Naive thymus-derived CD8-positive, alpha-beta T cell (primary cell): Measurements from ENCODE around the gene KYAT1. TPM values are rescaled to one million over a fixed set of nuclear protein-coding genes. Genes with fewer than 3 reads are reported as not detected.

Experiments
- ATAC-seq, 2 donors: fragments of 150-1000 bp; cut with Tn5 transposase in 1 of 2; sonication (Bioruptor Pico), chemical (Tn5 transposase) in 1 of 2; 1 replicate in 1 of 2; 2 replicates in 1 of 2; pipeline ENCODE4 v1.10.0; 2021; ENCODE audit warnings: mild to moderate bottlenecking in 2 of 2, moderate library complexity in 2 of 2
- POLR2A ChIA-PET: fragments of 350-600 bp; sonication (Branson Sonifier 250); formaldehyde crosslinking; loops from one replicate; lab custom pipeline; 2021; ENCODE audit warnings: antibody characterized with exemption; lab: Charles Lee
- DNase-seq, 10 donors: peaks; one replicate each; pipeline versions ENCODE4 v3.0.0 to v3.0.0-alpha.2; 2020 to 2022
- H3K27ac Mint-ChIP-seq, 10 donors: one replicate each; pipeline ENCODE4 v1.8.0; 2020 to 2022; ENCODE audit warnings: mild to moderate bottlenecking in 10 of 10, mixed read lengths in 10 of 10, moderate library complexity in 4 of 10, inconsistent platforms in 1 of 10
- H3K27me3 Mint-ChIP-seq, 5 donors: one replicate each; pipeline ENCODE4 v1.8.0; 2021 to 2022; ENCODE audit warnings: mixed read lengths in 5 of 5
- H3K36me3 Mint-ChIP-seq, 3 donors: one replicate each; pipeline ENCODE4 v1.8.0; 2020 to 2022; ENCODE audit warnings: mixed read lengths in 3 of 3, mild to moderate bottlenecking in 2 of 3, inconsistent platforms in 1 of 3
- H3K4me1 Mint-ChIP-seq, 4 donors: one replicate each; pipeline ENCODE4 v1.8.0; 2021 to 2022; ENCODE audit warnings: mixed read lengths in 4 of 4
- H3K4me3 Mint-ChIP-seq, 10 donors: one replicate each; pipeline ENCODE4 v1.8.0; 2020 to 2022; ENCODE audit warnings: mild to moderate bottlenecking in 10 of 10, mixed read lengths in 10 of 10, moderate library complexity in 6 of 10, inconsistent platforms in 1 of 10
- H3K9me3 Mint-ChIP-seq, 9 donors: one replicate each; pipeline ENCODE4 v1.8.0; 2020 to 2022; ENCODE audit warnings: mixed read lengths in 9 of 9, mild to moderate bottlenecking in 3 of 9, inconsistent platforms in 1 of 9, moderate library complexity in 1 of 9
- polyA plus RNA-seq, 3 donors: library from polyadenylated mRNA; unstranded; fragments of 300-500 nt; fragmentation: Illumina TruSeq; gene quantifications; one replicate each; pipeline ENCODE4 v1.2.3, GENCODE V29; 2021
- total RNA-seq, 8 experiments: library from RNA in 2 of 8; stranded (reverse) in 2 of 8; gene quantifications; one replicate each; pipeline ENCODE4 v1.2.3 and lab custom pipeline; 2021 to 2026

Gene KYAT1
- total and polyA plus RNA-seq, 5 experiments from 2014 or later = 9.3 to 15.9 (median 10.8) TPM

DNA sequence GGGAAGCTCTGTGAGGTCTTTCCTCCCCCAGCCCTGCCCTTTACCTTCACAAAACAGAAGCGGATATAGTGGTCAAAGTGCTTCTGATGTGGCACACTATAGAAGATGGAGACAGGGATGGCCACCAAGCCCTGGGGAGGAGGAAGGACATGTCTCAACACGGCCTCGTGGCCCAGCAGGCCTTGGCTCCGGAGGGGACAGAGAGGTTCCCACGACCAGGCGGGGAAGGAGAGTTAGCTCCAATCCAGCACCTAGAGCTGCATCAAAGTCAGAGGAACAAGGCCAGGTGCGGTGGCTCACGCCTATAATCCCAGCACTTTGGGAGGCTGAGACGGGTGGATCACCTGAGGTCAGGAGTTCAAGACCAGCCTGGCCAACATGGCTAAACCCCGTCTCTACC lies 48.1 kb downstream of the KYAT1 start:
- no peaks in the 10 kb centered on the region for H3K9me3 Mint-ChIP-seq
- ATAC-seq (no peak), DNase-seq (no peak)
- peaks cover 0 to 15% (median 3%) of the 10 kb centered on the region in 3 donors for H3K36me3 Mint-ChIP-seq
- POLR2A ChIA-PET = interaction anchor here (0.5 kb wide), 1 partner anchor 58 kb away, joined by 4 read pairs; no protein-coding TSS in a partner anchor
- H3K27ac Mint-ChIP-seq = no peak overlapping the region
- no peaks in the 10 kb centered on the region for H3K27me3 Mint-ChIP-seq
- peaks cover 5 to 17% (median 14%) of the 10 kb centered on the region in 4 donors for H3K4me1 Mint-ChIP-seq
- no peak overlapping the region for H3K4me3 Mint-ChIP-seq

DNA sequence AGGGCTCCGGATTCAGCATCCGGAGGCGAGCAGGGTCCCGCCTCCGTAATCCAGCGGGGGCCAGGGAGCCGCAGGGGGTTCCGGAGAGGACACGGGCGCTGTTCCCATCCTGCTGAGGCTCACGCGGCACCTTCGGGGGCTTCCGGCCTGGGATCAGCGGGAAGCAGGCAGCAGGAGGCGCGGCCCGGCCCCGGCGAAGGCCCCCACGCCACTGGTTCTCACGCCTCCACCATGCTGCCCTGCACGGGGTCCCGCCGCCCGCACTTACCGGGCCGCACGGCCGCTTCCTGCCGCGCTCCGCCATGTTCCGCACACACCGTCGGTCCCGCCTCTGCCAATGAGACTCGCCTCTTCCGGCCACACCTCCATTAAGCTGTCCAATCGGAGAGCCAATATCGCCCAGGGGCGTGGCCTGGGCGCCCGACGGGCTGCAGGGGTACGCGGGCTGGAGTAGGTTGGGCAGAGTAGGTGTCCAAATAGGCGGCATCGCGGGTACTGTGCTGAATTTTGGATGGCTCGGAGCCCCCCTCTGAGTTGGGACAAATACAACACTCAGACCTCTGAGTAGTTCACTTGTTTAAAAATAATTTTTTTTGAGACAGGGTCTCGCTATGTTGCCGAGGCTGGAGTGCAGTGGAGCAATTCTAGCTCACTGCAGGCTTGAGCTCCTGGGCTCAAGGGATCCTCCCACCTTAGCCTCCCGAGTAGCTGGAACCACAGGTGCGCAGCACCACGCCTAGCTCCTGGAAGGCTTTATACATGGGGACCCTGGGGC lies 52.1 kb downstream of the KYAT1 start, which contains the start of gene SPOUT1:
TSS of gene SPOUT1 (minus strand) at position 318 of the 775 bp plus-strand sequence. CDS start at position 304, 14 bp downstream.
- peak; percentile 87 to 96 (median 92) for DNase-seq
- peak within 1 kb of the TSS; percentile 84 to 96 (median 94) for H3K4me3 Mint-ChIP-seq
- ATAC-seq = peak; percentile 95 to 99
- peaks cover 11 to 32% (median 26%) of the 10 kb centered on the region in 4 donors for H3K4me1 Mint-ChIP-seq
- peak within 1 kb of the TSS; percentile 86 to 98 (median 94) for H3K27ac Mint-ChIP-seq
- no peaks in the 10 kb centered on the region for H3K27me3 Mint-ChIP-seq
- POLR2A ChIA-PET = interaction anchor here (0.6 to 1.9 kb wide), 15 partner anchors 10 to 972 kb away, joined by 3 to 38 read pairs (median 4); partner anchors contain the start of genes DYNC2I2, ENDOG, SH3GLB2 and URM1
- no peaks in the 10 kb centered on the region for H3K9me3 Mint-ChIP-seq
- H3K36me3 Mint-ChIP-seq = peaks cover 0 to 29% (median 0%) of the 10 kb centered on the region in 3 donors

DNA sequence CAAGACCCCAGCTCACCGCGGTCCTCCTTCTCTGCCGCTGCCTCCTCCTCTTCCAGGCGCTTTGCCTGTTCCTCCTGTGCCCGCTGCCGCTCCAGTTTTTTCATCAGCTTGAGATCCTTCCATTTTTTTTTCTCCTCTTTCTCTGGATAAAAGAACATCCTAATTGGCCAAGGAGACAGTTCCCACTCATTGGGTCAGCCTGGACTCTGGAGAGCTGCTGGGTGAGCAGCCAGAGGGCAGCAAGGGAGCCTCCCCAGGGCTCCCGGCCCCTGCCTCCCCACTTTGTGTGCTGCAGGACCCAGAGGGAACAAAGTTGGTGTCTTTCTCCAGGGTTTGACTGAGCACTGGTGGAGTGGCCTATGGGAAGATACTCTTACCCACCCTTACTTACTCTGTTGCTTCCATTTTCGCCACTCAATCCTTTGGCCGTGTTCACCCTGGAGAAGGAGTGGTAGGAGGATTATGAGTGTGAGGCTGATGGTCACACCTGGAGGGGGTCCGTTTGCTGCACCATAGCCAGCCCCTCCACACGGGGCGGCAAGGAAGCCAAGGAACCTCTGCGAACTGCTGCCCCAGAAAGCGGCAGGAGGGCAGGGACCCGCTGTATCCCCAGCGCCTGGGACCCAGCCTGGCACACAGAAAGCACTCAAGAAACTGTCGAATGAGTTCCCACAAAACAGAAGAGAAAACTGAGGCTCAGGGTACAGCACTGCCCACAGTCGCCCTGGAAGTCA lies 52.9 kb downstream of the KYAT1 start:
- H3K27me3 Mint-ChIP-seq = no peaks in the 10 kb centered on the region
- peaks cover 11 to 32% (median 28%) of the 10 kb centered on the region in 4 donors for H3K4me1 Mint-ChIP-seq
- H3K9me3 Mint-ChIP-seq = no peaks in the 10 kb centered on the region
- no peak for ATAC-seq
- H3K4me3 Mint-ChIP-seq = peak overlapping the region; percentile 84 to 96 (median 94)
- peaks cover 0 to 31% (median 0%) of the 10 kb centered on the region in 3 donors for H3K36me3 Mint-ChIP-seq
- peak overlapping the region; percentile 79 to 96 (median 94) for H3K27ac Mint-ChIP-seq
- no peak for DNase-seq
- POLR2A ChIA-PET = interaction anchor here (1.0 to 3.0 kb wide), 11 partner anchors 10 to 524 kb away, joined by 3 to 38 read pairs (median 4); partner anchors contain the start of genes DYNC2I2, ENDOG, SH3GLB2 and URM1

DNA sequence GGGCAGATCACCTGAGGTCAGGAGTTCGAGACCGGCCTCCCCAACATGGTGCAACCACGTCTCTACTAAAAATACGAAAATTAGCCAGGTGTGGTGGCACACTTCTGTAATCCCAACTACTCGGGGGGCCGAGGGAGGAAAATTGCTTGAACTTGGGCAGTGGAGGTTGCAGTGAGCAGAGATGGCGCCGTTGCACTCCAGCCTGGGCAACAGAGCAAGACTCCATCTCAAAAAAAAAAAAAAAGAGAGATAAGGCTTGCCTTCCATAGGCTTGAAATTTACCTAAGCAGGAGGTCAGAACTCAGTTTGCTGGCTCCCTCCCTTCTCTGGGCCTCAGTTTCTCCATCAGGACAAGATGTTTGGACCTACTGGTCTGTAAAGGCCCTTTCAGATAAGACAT lies 53.5 kb downstream of the KYAT1 start:
- POLR2A ChIA-PET = interaction anchor here (1.2 to 3.0 kb wide), 2 partner anchors 10 to 457 kb away, joined by 3 to 19 read pairs; partner anchors contain the start of genes ENDOG and URM1
- peak overlapping the region; percentile 71 to 96 (median 94) for H3K27ac Mint-ChIP-seq
- no peaks in the 10 kb centered on the region for H3K9me3 Mint-ChIP-seq
- H3K4me1 Mint-ChIP-seq = peaks cover 11 to 32% (median 28%) of the 10 kb centered on the region in 4 donors
- H3K27me3 Mint-ChIP-seq = no peaks in the 10 kb centered on the region
- H3K36me3 Mint-ChIP-seq = peaks cover 0 to 34% (median 0%) of the 10 kb centered on the region in 3 donors
- no peak for DNase-seq
- no peak for ATAC-seq
- H3K4me3 Mint-ChIP-seq = peak overlapping the region; percentile 84 to 96 (median 94)

DNA sequence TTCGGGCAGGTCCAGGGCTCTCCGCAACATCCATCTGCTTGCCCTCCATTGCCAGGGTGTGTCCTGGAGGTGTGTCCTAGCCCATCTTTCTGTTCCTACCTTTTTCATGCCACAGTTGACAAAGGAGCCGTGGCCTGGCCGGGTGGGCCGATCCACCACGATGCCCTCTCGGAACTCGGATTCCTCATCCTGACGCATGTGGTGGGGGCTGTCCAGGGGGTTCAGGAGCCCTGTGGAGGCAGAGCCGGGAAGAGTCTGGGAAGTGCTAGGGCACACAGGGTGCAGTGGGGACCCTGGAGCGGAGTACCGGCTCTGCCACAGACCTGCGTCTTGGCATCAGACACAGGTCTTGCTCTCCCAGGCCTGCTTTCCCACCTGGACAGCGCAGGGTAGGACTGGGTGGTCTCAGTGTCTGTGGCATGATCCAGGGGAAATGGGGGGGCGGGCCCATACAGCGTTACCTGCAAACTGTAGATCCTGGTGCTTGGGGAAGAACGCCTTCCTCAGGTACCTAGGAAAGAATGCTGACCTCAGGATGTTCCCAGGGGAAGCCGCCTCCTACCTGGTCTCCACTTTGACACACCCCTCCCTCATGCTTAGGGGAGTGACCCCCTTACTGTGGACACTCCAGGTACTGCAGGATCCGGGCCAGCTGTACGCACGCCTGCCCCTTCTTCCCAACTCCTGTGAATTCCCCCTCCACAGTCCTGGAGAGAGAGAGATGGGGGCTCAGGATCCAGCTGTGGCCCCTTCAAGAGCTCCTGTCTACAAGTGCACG lies 55.6 kb downstream of the KYAT1 start:
- H3K4me1 Mint-ChIP-seq = peaks cover 16 to 37% (median 32%) of the 10 kb centered on the region in 4 donors
- H3K36me3 Mint-ChIP-seq = peaks cover 0 to 45% (median 3%) of the 10 kb centered on the region in 3 donors
- no peaks in the 10 kb centered on the region for H3K27me3 Mint-ChIP-seq
- no peak for DNase-seq
- POLR2A ChIA-PET = interaction anchor here (3.0 kb wide), 1 partner anchor 8 kb away, joined by 19 read pairs; the partner anchor contains the start of gene ENDOG
- no peak for ATAC-seq
- no peaks in the 10 kb centered on the region for H3K9me3 Mint-ChIP-seq
- peak overlapping the region in 1 of 10 donors; percentile 66 for H3K4me3 Mint-ChIP-seq
- peak overlapping the region in 2 of 10 donors; percentile 11 to 51 for H3K27ac Mint-ChIP-seq

DNA sequence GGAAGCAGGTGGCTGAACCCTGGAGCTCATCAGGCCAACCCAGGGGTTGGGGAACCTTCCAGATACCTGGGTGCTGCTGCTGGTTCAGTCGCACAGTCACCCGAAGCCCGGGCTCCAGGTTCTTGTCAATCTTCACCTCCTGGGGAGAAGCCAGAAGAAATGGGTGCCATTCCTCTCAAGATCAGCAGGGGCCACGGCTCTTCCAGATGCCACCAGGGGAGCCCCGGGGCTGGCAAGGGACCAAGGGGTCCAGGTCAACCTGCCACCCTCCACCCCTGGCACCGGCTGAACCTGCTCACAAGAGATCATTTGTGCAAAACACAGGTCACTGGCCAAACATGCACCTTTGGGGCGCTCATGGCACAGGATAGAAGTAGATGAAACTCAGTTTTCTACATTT lies 56.8 kb downstream of the KYAT1 start:
- Mint-ChIP-seq H3K27me3 (no peaks in the 10 kb centered on the region), H3K27ac (peak overlapping the region in 1 of 10 donors; percentile 45)

DNA sequence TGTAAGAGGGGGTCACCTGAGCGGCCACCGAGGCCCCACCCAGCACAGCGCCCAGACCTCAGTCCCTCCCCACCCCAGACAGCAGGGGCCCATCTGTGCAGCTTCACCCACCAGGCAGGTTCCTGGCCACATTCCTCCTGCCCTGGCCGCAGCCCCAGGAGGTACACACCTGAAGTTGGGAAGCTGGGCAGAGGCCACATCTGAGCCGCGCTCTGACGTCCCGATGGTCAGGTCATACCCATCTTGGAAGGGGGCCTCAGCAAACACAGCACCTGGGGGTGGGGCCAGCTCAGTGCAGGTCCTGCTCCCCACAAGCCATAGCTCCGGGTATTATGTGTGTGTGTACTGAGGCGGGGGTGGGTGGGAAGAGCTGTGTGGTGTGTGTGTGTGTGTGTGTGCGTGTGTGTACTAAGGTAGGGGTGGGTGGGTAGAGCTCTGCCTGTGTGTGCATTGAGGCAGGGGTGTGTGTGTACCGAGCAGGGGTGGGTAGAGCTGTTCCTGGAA lies 57.8 kb downstream of the KYAT1 start:
- DNase-seq (no peak), ATAC-seq (no peak)
- no peaks in the 10 kb centered on the region for H3K27me3 Mint-ChIP-seq
- peak overlapping the region in 1 of 10 donors; percentile 67 for H3K27ac Mint-ChIP-seq
- no peaks in the 10 kb centered on the region for H3K9me3 Mint-ChIP-seq
- H3K4me1 Mint-ChIP-seq = peaks cover 15 to 44% (median 36%) of the 10 kb centered on the region in 4 donors
- H3K36me3 Mint-ChIP-seq = peaks cover 0 to 45% (median 3%) of the 10 kb centered on the region in 3 donors
- no peak overlapping the region for H3K4me3 Mint-ChIP-seq
- POLR2A ChIA-PET = interaction anchor here (0.6 to 1.2 kb wide), 5 partner anchors 11 to 368 kb away, joined by 3 to 8 read pairs (median 4); partner anchors contain the start of gene ODF2

More for the DNA sequence above, 56.8 kb downstream of the KYAT1 start:
- Mint-ChIP-seq H3K36me3 (peaks cover 0 to 45% (median 3%) of the 10 kb centered on the region in 3 donors), H3K9me3 (no peaks in the 10 kb centered on the region), H3K4me3 (peak overlapping the region in 1 of 10 donors; percentile 6), H3K4me1 (peaks cover 17 to 44% (median 34%) of the 10 kb centered on the region in 4 donors)
- no peak for ATAC-seq
- no peak for DNase-seq
- POLR2A ChIA-PET = interaction anchor here (0.6 to 0.8 kb wide), 2 partner anchors 12 to 1377 kb away, joined by 3 read pairs; no protein-coding TSS in a partner anchor

DNA sequence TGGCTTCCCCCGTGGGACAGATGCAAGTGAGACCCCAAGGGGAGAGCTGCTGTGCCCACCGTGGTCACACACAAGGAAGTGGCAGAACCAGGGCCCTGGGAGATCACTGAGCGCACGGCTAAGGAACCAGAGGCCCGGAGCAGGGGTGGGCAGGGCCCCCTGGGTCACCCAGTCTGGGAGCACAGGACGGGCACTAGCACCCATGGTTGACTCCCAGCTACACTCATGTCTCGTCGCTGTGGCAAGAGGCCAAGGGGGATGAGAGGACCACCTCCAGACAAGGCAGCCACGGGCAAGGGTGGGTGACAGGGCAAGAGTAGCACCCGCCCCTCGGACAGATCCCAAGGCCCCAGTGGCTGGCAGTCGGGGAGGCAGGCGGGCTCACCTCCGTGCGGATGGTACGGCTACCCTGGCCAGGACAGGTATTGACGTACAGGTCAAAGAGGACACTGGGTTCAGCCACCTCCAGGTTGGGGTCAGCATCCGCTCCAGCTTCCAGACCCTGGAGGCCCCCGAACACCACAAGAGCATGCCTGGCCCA lies 58.3 kb downstream of the KYAT1 start:
- POLR2A ChIA-PET = interaction anchor here (0.6 to 1.2 kb wide), 4 partner anchors 12 to 367 kb away, joined by 3 to 8 read pairs (median 4); partner anchors contain the start of gene ODF2
- Mint-ChIP-seq H3K27me3 (no peaks in the 10 kb centered on the region), H3K27ac (peak overlapping the region in 1 of 10 donors; percentile 75), H3K4me1 (peaks cover 9 to 38% (median 30%) of the 10 kb centered on the region in 4 donors), H3K9me3 (no peaks in the 10 kb centered on the region), H3K36me3 (peaks cover 0 to 43% (median 3%) of the 10 kb centered on the region in 3 donors), H3K4me3 (no peak overlapping the region)
- DNase-seq (no peak), ATAC-seq (no peak)

DNA sequence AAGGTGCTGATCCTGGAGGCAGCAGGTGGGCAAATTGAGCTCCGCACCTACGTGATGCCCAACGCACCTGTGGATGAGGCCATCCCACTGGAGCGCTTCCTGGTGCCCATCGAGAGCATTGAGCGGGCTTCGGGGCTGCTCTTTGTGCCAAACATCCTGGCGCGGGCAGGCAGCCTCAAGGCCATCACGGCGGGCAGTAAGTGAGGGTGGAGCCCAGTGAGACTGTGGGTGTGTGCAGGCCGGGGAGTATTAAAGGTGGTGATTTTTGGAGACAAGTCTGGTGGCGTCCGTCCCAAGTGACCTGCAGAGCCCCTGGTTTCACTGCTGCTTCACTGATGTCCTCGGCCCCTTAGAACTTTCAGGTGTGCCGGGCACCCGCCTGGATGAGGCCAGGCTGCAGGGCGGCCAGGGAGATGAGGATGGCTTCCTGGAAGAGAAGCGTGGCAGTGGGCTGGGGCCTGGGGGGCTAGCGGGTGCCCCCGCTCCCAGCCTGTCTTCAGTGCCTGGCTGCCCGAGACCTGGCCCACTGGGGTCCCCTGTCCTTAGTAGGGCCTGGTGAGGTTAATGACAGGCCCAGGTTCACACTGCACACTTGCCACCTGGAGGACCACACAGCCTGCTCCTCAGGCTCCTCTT lies 59.2 kb downstream of the KYAT1 start:
- POLR2A ChIA-PET = no interaction called here
- no peak for DNase-seq
- Mint-ChIP-seq H3K27me3 (no peaks in the 10 kb centered on the region), H3K36me3 (peaks cover 0 to 41% (median 3%) of the 10 kb centered on the region in 3 donors), H3K4me3 (no peak overlapping the region), H3K4me1 (peaks cover 9 to 36% (median 26%) of the 10 kb centered on the region in 4 donors), H3K27ac (peak overlapping the region in 2 of 10 donors; percentile 29 to 67), H3K9me3 (no peaks in the 10 kb centered on the region)
- ATAC-seq = no peak

DNA sequence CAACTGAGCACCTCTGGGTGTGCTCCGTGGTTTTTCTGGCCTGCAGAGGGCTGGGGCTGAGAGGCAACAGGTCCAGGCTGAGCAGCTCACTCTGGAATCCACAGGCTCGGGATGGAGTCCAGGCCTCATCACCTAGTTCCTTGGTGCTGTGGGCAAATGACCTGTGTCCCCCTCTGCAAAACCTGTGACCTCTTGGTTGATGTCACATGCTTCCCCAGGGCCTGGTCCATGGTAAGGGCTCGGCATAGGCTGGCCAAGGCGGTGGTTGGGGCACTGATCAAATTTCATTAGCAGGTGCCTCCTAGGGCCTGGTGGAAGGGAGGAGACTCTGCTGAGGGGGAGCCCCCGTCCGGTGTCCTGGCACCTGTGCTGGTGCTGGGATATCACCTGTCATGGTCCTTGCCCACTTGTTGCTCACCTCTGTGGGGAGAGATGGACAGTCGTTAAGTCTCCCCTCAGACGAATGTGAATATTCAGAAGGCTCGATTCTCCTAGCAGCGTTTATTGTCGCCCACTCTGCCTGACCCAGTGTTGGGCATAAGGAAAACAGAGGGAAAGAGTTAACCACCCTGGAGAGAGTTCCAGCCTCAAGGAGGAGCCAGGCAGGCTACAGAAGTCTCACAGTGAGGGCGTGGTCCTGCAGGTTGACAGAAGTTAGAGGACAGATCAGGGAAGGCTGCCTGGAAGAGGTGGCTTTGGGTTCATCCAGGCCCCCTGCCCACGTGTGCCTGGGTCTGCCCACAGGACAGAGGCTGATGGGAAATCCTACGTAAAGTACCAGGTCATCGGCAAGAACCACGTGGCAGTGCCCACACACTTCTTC lies 60.0 kb downstream of the KYAT1 start:
- POLR2A ChIA-PET = no interaction called here
- peak overlapping the region in 4 of 10 donors; percentile 15 to 82 (median 38) for H3K4me3 Mint-ChIP-seq

More for the DNA sequence above, 60.0 kb downstream of the KYAT1 start:
- Mint-ChIP-seq H3K27me3 (no peaks in the 10 kb centered on the region), H3K4me1 (peaks cover 6 to 29% (median 23%) of the 10 kb centered on the region in 4 donors), H3K9me3 (no peaks in the 10 kb centered on the region), H3K36me3 (peaks cover 0 to 34% (median 3%) of the 10 kb centered on the region in 3 donors), H3K27ac (peak overlapping the region in 6 of 10 donors; percentile 21 to 84 (median 52))
- ATAC-seq = no peak
- no peak for DNase-seq
